Measurements from ENCODE around the gene CDH4. TPM values are rescaled to one million over a fixed set of nuclear protein-coding genes. Genes with fewer than 3 reads are reported as not detected.
"Not testable (repeated sequence)": the region's sequence is repeated elsewhere in the genome, so short reads cannot be mapped to it uniquely, and the experiment has no call there.

Gene CDH4
- total RNA-seq, 6 donors from 2014 or later: 0.20 to 1.0 (median 0.40) TPM; not detected in 1

DNA sequence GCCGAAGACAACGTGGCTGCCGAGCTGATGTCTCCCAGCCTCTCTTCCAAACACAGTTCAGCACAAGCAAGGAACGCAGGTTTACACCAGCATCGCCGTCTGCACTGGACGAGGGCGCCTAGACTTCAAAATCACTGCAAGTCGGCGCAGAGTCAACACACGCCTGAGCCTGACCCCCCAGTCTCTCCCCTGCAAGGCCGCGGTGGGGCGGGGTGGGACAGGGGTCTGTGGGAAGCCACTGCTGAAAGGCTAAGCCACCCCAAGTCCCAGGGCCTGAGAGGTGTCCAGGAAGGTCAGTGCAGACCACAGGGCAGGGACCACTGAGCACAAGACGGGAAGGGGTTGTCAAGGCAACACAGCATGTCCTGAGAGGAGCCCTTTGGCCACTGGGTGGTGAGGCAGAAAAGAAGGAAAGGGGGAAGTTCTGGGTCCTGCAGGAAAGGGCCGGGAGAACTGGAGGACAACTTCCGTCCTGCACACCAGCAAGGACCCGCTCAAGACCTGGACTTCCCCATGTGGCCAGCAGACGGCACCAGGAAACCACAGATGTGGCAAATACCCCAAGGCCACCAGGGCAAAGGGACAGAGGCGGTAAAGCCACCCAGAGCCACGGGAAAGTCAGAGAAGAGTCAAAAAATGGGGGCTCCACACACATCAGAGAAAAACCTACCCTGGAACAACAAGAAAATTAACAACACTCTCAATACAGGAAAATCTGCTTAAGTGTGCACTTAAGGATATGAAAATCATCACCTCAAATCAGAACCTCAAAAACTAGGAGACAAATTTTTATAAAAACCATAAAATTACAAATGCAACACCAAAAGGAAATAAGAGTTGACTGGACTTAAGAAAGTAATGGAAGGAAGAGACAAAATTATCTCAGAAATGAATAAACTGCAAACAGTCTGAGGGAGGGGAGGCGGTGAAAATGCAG lies 728.9 kb downstream of the CDH4 start:
- DNase-seq: peak; percentile 67 to 76
- WGBS, 2 donors: 75% methylated on average over 13 to 22 of the region's 22 CpGs
- peaks cover 0 to 47% (median 36%) of the 10 kb centered on the region in 4 donors for H3K36me3 ChIP-seq

DNA sequence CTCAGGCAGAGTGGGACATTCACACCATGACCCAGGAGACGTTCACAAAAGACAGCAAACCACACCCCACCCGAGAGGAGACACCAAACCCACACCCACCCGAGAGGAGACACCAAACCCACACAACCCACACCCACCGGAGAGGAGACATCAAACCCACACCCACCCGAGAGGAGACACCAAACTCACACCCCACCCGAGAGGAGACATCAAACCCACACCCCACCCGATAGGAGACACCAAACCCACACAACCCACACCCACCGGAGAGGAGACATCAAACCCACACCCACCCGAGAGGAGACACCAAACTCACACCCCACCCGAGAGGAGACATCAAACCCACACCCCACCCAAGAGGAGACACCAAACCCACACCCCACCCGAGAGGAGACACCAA lies 729.6 kb downstream of the CDH4 start:
- H3K9me3 ChIP-seq; DNase-seq; H3K27me3 ChIP-seq; H3K4me1 ChIP-seq; ATAC-seq (ENCODE audit: low FRiP score in 2 of 2); H3K27ac ChIP-seq; H3K4me3 ChIP-seq: not testable (repeated sequence)
- WGBS, 2 donors: 77 to 85% methylated on average over 9 to 11 of the region's 11 CpGs
- H3K36me3 ChIP-seq: peaks cover 0 to 41% (median 29%) of the 10 kb centered on the region in 4 donors

More for the DNA sequence above, 728.9 kb downstream of the CDH4 start:
- Histone ChIP-seq H3K27me3 (no peaks in the 10 kb centered on the region), H3K4me1 (no peaks in the 10 kb centered on the region), H3K27ac (no peak overlapping the region), H3K4me3 (no peak overlapping the region), H3K9me3 (no peaks in the 10 kb centered on the region)
- TF ChIP-seq POLR2A (IDR thresholded peaks at IDR 0.05) (no peak), POLR2AphosphoS5 (IDR thresholded peaks at IDR 0.05) (no peak)
- TF ChIP-seq, protein P1, sequence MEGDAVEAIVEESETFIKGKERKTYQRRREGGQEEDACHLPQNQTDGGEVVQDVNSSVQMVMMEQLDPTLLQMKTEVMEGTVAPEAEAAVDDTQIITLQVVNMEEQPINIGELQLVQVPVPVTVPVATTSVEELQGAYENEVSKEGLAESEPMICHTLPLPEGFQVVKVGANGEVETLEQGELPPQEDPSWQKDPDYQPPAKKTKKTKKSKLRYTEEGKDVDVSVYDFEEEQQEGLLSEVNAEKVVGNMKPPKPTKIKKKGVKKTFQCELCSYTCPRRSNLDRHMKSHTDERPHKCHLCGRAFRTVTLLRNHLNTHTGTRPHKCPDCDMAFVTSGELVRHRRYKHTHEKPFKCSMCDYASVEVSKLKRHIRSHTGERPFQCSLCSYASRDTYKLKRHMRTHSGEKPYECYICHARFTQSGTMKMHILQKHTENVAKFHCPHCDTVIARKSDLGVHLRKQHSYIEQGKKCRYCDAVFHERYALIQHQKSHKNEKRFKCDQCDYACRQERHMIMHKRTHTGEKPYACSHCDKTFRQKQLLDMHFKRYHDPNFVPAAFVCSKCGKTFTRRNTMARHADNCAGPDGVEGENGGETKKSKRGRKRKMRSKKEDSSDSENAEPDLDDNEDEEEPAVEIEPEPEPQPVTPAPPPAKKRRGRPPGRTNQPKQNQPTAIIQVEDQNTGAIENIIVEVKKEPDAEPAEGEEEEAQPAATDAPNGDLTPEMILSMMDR (IDR thresholded peaks at IDR 0.05): peak; percentile 18 to 72 (median 41)
- peak; percentile 16 to 71 for ATAC-seq (ENCODE audit: low FRiP score in 2 of 2)

DNA sequence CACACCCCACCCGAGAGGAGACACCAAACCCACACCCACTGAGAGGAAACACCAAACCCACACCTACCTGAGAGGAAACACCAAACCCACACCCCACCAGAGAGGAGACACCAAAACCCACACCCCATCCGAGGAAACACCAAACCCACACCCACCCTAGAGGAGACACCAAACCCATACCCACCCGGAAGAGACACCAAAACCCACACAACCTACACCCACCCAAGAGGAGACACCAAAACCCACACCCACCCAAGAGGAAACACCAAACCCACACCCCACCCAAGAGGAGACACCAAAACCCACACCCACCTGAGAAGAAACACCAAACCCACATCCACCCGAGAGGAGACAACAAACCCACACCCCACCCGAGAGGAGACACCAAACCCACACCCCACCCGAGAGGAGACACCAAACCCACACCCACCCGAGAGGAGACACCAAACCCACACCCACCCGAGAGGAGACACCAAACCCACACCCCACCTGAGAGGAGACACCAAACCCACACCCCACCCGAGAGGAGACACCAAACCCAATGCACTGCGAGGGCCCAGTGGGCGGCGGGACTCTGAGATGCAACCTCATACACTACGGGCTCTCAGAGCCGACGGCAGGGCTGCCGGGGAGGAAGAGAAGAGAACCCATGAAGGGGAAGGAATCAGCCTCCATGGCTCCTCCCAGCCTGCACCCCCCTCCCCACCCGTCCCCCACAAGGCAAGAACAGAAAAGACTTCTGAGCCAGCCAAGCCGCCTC lies 730.3 kb downstream of the CDH4 start:
- ATAC-seq (ENCODE audit: low FRiP score in 2 of 2) (no peak), DNase-seq (no peak)
- 79 to 81% methylated on average over 9 to 16 of the region's 18 CpGs for WGBS, 2 donors
- Histone ChIP-seq H3K9me3 (no peaks in the 10 kb centered on the region), H3K27ac (no peak overlapping the region), H3K4me3 (no peak overlapping the region), H3K27me3 (no peaks in the 10 kb centered on the region), H3K4me1 (no peaks in the 10 kb centered on the region), H3K36me3 (peaks cover 0 to 42% (median 29%) of the 10 kb centered on the region in 4 donors)
- TF ChIP-seq, protein P1 (IDR thresholded peaks at IDR 0.05): no peak
- TF ChIP-seq POLR2AphosphoS5 (IDR thresholded peaks at IDR 0.05): no peak
- TF ChIP-seq POLR2A (IDR thresholded peaks at IDR 0.05): no peak

- Histone ChIP-seq H3K9me3 (no peaks in the 10 kb centered on the region), H3K36me3 (peaks cover 0 to 43% (median 31%) of the 10 kb centered on the region in 4 donors), H3K27ac (no peak overlapping the region), H3K4me3 (no peak overlapping the region), H3K27me3 (no peaks in the 10 kb centered on the region), H3K4me1 (no peaks in the 10 kb centered on the region)
- 90 to 94% methylated on average over 11 of the region's 11 CpGs for WGBS, 2 donors
- DNase-seq (no peak), ATAC-seq (ENCODE audit: low FRiP score in 2 of 2) (no peak)
- TF ChIP-seq POLR2A (IDR thresholded peaks at IDR 0.05) (no peak), POLR2AphosphoS5 (IDR thresholded peaks at IDR 0.05) (no peak), EP300 (IDR thresholded peaks at IDR 0.05) (no peak)
- TF ChIP-seq, protein P1 (IDR thresholded peaks at IDR 0.05): no peak
These were observed 730.9 kb downstream of the CDH4 start for GRCh38 chr20:61982951-61983315.

DNA sequence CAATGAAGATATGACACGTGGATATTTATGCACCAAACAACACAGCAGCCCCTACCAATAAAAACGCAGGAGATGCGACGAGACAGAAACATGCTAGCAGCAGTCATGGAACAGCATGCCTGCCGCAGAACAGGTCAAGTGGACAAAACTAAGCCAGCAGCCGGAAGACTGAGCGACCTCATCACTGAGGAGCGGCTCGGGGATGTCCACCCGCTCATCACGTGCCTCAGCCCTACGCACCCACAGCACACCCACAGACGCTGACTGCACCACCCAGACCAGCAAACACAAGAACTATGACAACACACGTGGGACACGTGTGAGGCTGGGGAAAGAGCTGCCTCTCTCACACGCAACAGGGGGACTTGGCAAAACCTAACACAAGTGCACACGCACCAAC lies 731.9 kb downstream of the CDH4 start:
- H3K27ac ChIP-seq: no peak overlapping the region
- H3K4me1 ChIP-seq: no peaks in the 10 kb centered on the region
- no peak for TF ChIP-seq POLR2AphosphoS5 (IDR thresholded peaks at IDR 0.05)
- H3K27me3 ChIP-seq: no peaks in the 10 kb centered on the region
- H3K4me3 ChIP-seq: no peak overlapping the region
- DNase-seq: no peak
- peaks cover 0 to 52% (median 34%) of the 10 kb centered on the region in 4 donors for H3K36me3 ChIP-seq
- H3K9me3 ChIP-seq: no peaks in the 10 kb centered on the region
- WGBS, 2 donors: 79 to 86% methylated on average over 13 to 17 of the region's 17 CpGs
- ATAC-seq (ENCODE audit: low FRiP score in 2 of 2): no peak

DNA sequence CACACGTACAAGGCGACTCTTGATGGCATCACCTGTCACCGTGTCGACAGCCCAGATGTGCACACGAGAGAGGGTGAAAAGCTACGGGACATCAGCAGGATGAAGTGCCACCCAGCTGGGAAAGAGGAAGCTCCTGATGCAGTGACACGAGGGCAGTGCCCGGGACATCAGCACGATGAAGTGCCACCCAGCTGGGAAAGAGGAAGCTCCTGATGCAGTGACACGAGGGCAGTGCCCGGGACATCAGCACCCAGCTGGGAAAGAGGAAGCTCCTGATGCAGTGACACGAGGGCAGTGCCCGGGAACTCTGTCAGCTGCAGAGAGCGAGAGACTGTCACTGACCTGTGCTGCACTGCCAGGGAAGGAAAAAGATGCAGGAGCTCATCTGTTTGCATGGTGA lies 732.4 kb downstream of the CDH4 start:
- not testable (repeated sequence) for H3K27ac ChIP-seq, H3K4me3 ChIP-seq, H3K9me3 ChIP-seq, H3K4me1 ChIP-seq, H3K27me3 ChIP-seq, DNase-seq
- peak in 1 of 2 donors; percentile 41 for ATAC-seq (ENCODE audit: low FRiP score in 2 of 2)
- 71 to 79% methylated on average over 10 to 13 of the region's 14 CpGs for WGBS, 2 donors
- peaks cover 0 to 52% (median 32%) of the 10 kb centered on the region in 4 donors for H3K36me3 ChIP-seq

All from upper lobe of left lung (tissue), 6 donors.